Chondrocyte (in vitro differentiated cells): ENCODE measurements around the gene ODC1. TPM values are rescaled to one million over a fixed set of nuclear protein-coding genes. Genes with fewer than 3 reads are reported as not detected.

Experiments
- DNase-seq: peaks from one replicate; pipeline ENCODE4 v3.0.0; 2021; ENCODE audit warnings: mixed read lengths, low spot score
- H3K27ac Mint-ChIP-seq: one replicate; pipeline ENCODE4 v1.8.0; 2021; ENCODE audit warnings: mild to moderate bottlenecking, moderate library complexity, mixed read lengths; ENCODE audit not compliant: unreplicated experiment
- H3K27me3 Mint-ChIP-seq: 2 replicates; pipeline ENCODE4 v1.8.0; 2021; ENCODE audit warnings: low read depth, mixed read lengths
- H3K36me3 Mint-ChIP-seq: 2 replicates; pipeline ENCODE4 v1.8.0; 2021; ENCODE audit warnings: low read depth, mixed read lengths
- H3K4me1 Mint-ChIP-seq: 2 replicates; pipeline ENCODE4 v1.8.0; 2021; ENCODE audit warnings: low read depth, mild to moderate bottlenecking, mixed read lengths
- H3K4me3 Mint-ChIP-seq: one replicate; pipeline ENCODE4 v1.8.0; 2021; ENCODE audit warnings: mild to moderate bottlenecking, moderate library complexity, mixed read lengths; ENCODE audit not compliant: unreplicated experiment
- H3K9me3 Mint-ChIP-seq: 2 replicates; pipeline ENCODE4 v1.8.0; 2021; ENCODE audit warnings: low read depth, mixed read lengths
- total RNA-seq: library from RNA; stranded (reverse); gene quantifications from 3 replicates; pipeline ENCODE4 v1.2.1, GENCODE V29; 2021
- TF ChIP-seq, protein P1 (sequence below): fragments of 200-600 bp; sonication (generic); IDR thresholded peaks from 2 replicates; pipeline ENCODE4 v1.5.0; 2021; ENCODE audit warnings: antibody characterized with exemption, mild to moderate bottlenecking, moderate library complexity

ODC1 gene
- total RNA-seq, 1 donor from 2014 or later = 65.3 TPM

DNA sequence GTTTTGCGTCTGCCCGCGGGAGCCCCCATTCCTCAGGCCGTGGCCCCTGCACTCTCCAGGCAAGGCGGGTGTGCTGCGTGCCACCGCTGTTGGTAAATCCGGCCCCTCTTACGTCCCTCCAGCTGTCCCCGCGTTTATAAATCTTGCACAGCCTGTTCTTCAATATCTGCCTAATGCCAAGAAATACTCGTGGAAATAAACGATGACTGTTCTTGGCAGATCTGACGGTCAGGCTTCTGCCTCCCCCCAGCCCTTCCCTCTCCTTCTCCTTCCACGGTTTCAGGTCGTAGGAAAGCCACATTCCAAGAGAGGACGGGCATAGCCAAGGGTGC, 20.5 kb downstream of the ODC1 start:
- TF ChIP-seq, protein P1, sequence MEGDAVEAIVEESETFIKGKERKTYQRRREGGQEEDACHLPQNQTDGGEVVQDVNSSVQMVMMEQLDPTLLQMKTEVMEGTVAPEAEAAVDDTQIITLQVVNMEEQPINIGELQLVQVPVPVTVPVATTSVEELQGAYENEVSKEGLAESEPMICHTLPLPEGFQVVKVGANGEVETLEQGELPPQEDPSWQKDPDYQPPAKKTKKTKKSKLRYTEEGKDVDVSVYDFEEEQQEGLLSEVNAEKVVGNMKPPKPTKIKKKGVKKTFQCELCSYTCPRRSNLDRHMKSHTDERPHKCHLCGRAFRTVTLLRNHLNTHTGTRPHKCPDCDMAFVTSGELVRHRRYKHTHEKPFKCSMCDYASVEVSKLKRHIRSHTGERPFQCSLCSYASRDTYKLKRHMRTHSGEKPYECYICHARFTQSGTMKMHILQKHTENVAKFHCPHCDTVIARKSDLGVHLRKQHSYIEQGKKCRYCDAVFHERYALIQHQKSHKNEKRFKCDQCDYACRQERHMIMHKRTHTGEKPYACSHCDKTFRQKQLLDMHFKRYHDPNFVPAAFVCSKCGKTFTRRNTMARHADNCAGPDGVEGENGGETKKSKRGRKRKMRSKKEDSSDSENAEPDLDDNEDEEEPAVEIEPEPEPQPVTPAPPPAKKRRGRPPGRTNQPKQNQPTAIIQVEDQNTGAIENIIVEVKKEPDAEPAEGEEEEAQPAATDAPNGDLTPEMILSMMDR = no peak
- Mint-ChIP-seq H3K27ac (no peak overlapping the region), H3K27me3 (no peaks in the 10 kb centered on the region), H3K4me3 (no peak overlapping the region), H3K36me3 (peaks cover 2% of the 10 kb centered on the region), H3K9me3 (no peaks in the 10 kb centered on the region), H3K4me1 (peaks cover 9% of the 10 kb centered on the region)
- DNase-seq = no peak

DNA sequence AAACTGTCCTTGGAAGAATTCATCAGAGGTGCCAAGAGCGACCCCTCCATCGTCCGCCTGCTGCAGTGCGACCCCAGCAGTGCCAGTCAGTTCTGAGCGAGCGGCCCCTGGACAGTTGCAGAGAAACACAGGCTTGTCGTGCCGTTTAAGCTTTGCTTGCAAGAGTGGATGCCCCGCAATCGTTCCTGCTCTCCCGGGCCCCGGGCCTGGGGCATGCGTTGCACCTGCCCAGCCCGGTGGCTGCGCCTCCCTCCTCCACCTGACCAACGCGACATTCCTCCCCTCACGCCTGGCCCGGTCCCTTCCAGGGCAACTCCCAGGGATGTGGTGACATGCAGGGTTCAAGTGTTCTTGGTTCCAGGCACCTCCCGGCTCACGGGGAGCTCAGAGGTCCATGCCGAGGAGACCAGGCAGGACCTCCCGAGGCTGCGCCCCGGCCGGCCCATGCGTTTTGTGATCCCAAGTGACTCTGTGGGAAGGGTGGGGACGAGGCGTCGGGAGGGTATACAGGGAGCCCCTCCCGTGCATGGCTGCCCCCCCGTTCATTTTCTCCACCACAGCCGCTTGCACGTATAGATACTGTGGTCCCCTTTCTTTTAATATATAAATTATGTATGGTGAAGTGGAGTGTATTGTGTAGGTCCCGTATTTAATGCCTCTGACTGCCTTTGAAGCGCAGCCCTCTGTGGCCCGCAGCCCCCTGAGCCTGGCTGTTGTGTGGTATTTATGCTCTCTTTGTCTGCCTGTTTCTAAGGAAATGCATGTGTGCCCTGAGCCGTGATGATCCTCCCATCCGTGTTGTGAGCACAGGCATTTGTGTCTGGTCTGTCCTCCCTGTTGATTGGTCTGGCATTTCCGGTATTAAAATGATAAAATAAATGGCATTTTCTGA, 21.2 kb downstream of the ODC1 start:
- Mint-ChIP-seq H3K9me3 (no peaks in the 10 kb centered on the region), H3K36me3 (peaks cover 3% of the 10 kb centered on the region), H3K4me1 (peaks cover 9% of the 10 kb centered on the region), H3K4me3 (no peak overlapping the region), H3K27ac (no peak overlapping the region), H3K27me3 (no peaks in the 10 kb centered on the region)
- TF ChIP-seq, protein P1 = no peak
- peak; percentile 82 for DNase-seq

DNA sequence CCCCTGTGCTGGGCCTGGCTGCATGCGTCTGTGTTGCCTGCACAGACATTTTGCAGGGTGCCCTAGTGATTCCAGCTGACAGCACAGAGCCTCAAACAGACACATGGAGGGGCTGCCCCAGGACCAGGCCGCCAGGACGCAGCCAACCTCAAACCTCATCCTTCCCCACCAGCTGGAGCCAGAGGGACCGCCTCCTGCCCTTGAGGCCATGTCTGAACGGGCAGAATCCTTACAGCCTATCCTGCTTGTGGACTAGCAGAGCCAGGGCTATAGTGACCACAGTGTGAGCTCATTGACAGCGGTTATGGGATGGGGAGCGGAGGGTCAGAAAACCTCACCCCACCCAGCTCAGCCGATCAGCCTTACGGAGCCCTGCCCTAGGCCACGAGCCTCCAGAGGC, 22.4 kb downstream of the ODC1 start:
- no peak overlapping the region for H3K27ac Mint-ChIP-seq

DNA sequence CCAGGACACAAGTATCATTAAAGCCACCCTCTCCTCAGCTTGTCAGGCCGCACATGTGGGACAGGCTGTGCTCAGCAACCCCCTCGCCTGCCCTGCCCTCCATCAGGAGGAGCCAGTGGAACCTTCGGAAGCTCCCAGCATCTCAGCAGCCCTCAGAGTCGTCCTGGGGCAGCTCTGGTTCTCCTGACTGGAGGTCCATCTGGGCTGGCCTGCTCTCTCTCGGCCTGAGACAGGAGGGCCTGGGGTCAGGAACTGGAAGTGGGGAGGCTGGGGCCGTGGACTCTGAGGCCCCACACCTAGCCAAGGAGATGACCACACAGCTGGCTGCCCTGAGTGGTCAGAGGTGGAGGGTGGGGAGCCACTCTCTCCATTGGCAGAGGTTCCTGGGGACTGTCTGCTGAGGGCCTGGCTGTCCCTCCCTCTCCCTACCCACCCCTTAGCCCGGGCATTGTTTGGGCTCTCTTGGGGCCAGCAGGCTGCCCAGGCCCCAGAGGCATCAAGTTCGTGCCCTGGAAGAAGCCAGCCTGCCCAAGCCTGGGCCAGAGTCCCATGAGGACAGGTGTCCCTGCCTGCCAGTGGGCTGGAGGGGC, 23.1 kb downstream of the ODC1 start:
- H3K36me3 Mint-ChIP-seq = peaks cover 3% of the 10 kb centered on the region
- DNase-seq = no peak
- peaks cover 9% of the 10 kb centered on the region for H3K4me1 Mint-ChIP-seq
- no peaks in the 10 kb centered on the region for H3K27me3 Mint-ChIP-seq
- H3K4me3 Mint-ChIP-seq = no peak overlapping the region
- no peaks in the 10 kb centered on the region for H3K9me3 Mint-ChIP-seq
- H3K27ac Mint-ChIP-seq = no peak overlapping the region
- TF ChIP-seq, protein P1 = no peak

More for the DNA sequence above, 22.4 kb downstream of the ODC1 start:
- Mint-ChIP-seq H3K36me3 (peaks cover 3% of the 10 kb centered on the region), H3K27me3 (no peaks in the 10 kb centered on the region), H3K9me3 (no peaks in the 10 kb centered on the region), H3K4me1 (peaks cover 9% of the 10 kb centered on the region), H3K4me3 (no peak overlapping the region)
- DNase-seq = peak; percentile 51
- TF ChIP-seq, protein P1 = no peak

DNA sequence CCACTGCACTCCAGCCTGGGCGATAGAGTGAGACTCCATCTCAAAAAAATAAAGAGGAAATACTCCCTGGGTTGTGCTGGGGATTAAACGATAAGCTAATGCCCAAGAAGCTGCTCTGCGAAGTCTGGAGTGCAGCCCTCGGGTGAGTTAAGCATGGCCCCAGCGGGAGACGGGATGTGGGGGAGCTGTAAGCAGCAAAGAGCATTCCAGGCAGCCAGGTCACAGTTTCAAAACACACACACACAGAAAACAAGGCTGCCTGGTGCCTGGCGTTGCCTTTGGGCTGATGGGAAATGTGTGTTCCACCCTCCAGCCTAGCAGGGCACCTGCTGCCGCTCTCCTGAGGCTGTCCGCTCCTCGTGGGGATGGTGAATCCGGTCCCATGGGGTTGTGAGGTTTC, 24.1 kb downstream of the ODC1 start:
- H3K27me3 Mint-ChIP-seq = no peaks in the 10 kb centered on the region
- H3K36me3 Mint-ChIP-seq = peaks cover 5% of the 10 kb centered on the region
- H3K27ac Mint-ChIP-seq = peak overlapping the region; percentile 54
- TF ChIP-seq, protein P1 = no peak
- H3K4me1 Mint-ChIP-seq = peaks cover 9% of the 10 kb centered on the region
- H3K4me3 Mint-ChIP-seq = no peak overlapping the region
- H3K9me3 Mint-ChIP-seq = no peaks in the 10 kb centered on the region
- peak; percentile 76 for DNase-seq
